Activated CD4-positive, alpha-beta T cell treated with anti-CD3 and anti-CD28 coated beads, Interleukin-2, amount 10 ng/mL, durations not matched to agents 7 days and 5 days (primary cell): ENCODE results near the gene SPRR5. TPM values are rescaled to one million over a fixed set of nuclear protein-coding genes. Genes with fewer than 3 reads are reported as not detected.

Experiments
- CTCF ChIA-PET: fragments of 350-600 bp; sonication (Branson Sonifier 250); formaldehyde crosslinking; loops from one replicate; lab custom pipeline; 2021; ENCODE audit warnings: antibody characterized with exemption; lab: Charles Lee
- POLR2A ChIA-PET: fragments of 350-600 bp; sonication (Branson Sonifier 250); formaldehyde crosslinking; loops from one replicate; lab custom pipeline; 2021; ENCODE audit warnings: antibody characterized with exemption; lab: Charles Lee
- DNase-seq: peaks from one replicate; pipeline ENCODE4 v3.0.0-alpha.2; 2020
- H3K27ac Mint-ChIP-seq: one replicate; pipeline ENCODE4 v1.8.0; 2021; ENCODE audit warnings: mild to moderate bottlenecking, moderate library complexity, mixed read lengths
- H3K27me3 Mint-ChIP-seq: one replicate; pipeline ENCODE4 v1.8.0; 2021; ENCODE audit warnings: mixed read lengths
- H3K36me3 Mint-ChIP-seq: one replicate; pipeline ENCODE4 v1.8.0; 2021; ENCODE audit warnings: low read depth, mixed read lengths
- H3K4me1 Mint-ChIP-seq: one replicate; pipeline ENCODE4 v1.8.0; 2021; ENCODE audit warnings: mixed read lengths
- H3K4me3 Mint-ChIP-seq: one replicate; pipeline ENCODE4 v1.8.0; 2021; ENCODE audit warnings: mild to moderate bottlenecking, moderate library complexity, mixed read lengths
- H3K9me3 Mint-ChIP-seq: one replicate; pipeline ENCODE4 v1.8.0; 2021; ENCODE audit warnings: mixed read lengths
- total RNA-seq, 2 experiments: library from RNA; stranded (reverse); gene quantifications; one replicate each; pipeline ENCODE4 v1.2.3, GENCODE V29; 2021

Gene SPRR5
- total RNA-seq, 2 experiments from 2014 or later = not detected

DNA sequence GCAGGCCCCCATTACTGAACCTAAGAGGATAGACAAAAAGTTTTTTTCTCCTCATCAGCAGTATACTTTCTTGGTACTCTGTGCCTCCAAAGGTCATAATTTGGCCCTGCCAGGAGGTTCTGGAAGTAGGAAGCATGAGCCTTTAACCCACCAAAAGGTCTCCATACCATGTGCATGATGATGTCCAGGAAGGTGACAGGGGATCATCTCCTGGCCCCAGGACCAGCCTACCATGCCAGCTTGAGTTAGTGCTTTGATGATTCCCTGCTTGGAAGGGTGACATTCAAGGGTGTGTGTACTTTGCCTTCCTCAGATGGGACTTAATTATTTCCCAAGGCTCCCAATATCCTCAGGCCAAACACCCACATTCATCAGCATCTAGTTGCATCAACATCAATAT is 30.6 kb downstream of the SPRR5 start:
- peaks cover 16% of the 10 kb centered on the region for H3K27me3 Mint-ChIP-seq
- no peak for DNase-seq
- no peaks in the 10 kb centered on the region for H3K36me3 Mint-ChIP-seq
- POLR2A ChIA-PET = no interaction called here
- no peaks in the 10 kb centered on the region for H3K4me1 Mint-ChIP-seq
- H3K9me3 Mint-ChIP-seq = no peaks in the 10 kb centered on the region
- no peak overlapping the region for H3K4me3 Mint-ChIP-seq
- no peak overlapping the region for H3K27ac Mint-ChIP-seq
- CTCF ChIA-PET = no interaction called here

DNA sequence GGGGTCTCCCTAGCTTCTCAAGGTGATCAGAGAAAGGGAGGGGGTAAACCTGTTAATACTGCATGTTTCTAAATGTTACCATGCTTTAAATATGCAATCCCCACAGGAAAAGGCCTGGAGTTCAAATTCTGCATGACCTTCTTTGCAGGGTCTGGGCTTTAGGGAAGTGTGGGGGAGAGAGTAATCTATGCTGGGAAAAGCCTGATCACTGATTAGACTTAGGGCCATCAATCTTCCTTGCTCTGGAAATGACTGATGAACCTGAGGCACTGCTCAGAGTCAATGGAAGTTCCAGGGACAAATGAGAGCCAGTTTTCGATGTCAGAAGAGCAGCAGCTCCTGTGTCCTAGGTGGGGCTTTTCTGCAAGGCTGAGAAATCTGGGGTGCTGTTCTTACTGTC is 33.7 kb downstream of the SPRR5 start:
- CTCF ChIA-PET = no interaction called here

DNA sequence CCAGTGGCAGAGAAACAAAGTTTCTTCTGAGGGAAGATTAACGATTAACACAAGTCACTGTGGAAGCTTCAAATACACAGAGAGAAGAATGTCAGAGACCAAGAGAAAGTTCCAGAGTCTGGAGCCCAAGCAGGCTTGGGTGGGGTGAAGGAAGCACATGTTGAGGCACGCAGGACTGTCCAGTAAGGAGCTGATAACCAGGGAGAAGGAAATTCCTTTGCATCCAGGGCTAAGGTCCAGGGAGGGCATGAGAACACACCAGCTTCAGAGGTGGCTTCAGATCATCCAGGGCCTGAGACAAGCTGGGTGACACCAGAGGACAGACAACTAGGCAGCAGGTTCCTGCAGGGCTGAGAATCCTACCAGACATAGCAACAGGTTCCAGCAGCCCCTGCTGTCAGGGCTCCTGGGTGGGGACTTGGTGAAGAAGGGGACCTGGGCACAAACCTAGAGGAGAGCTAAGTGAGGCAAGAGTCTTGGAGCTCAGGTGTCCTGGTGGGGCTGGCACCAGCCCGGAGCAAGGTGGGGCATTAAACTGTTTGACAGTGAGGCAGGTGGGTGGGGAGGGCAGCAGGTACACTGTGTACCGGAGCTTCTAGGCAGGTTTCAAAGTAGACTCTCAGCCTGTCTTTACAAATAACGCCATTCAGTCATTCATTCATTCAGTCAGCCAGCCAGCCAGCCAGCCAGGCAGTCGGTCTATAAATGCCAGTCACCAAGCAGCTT is 34.3 kb downstream of the SPRR5 start:
- ChIA-PET CTCF (no interaction called here), POLR2A (no interaction called here)
- Mint-ChIP-seq H3K9me3 (no peaks in the 10 kb centered on the region), H3K27me3 (peaks cover 26% of the 10 kb centered on the region), H3K4me3 (no peak overlapping the region), H3K4me1 (no peaks in the 10 kb centered on the region), H3K36me3 (no peaks in the 10 kb centered on the region), H3K27ac (no peak overlapping the region)
- no peak for DNase-seq

More for the DNA sequence above, 33.7 kb downstream of the SPRR5 start:
- DNase-seq = no peak
- H3K4me3 Mint-ChIP-seq = no peak overlapping the region
- H3K27me3 Mint-ChIP-seq = peaks cover 23% of the 10 kb centered on the region
- H3K4me1 Mint-ChIP-seq = no peaks in the 10 kb centered on the region
- POLR2A ChIA-PET = no interaction called here
- no peaks in the 10 kb centered on the region for H3K9me3 Mint-ChIP-seq
- no peaks in the 10 kb centered on the region for H3K36me3 Mint-ChIP-seq
- H3K27ac Mint-ChIP-seq = no peak overlapping the region

- no peak overlapping the region for H3K27ac Mint-ChIP-seq
- no peaks in the 10 kb centered on the region for H3K9me3 Mint-ChIP-seq
- H3K4me1 Mint-ChIP-seq = no peaks in the 10 kb centered on the region
- H3K4me3 Mint-ChIP-seq = no peak overlapping the region
- no peak for DNase-seq
- ChIA-PET CTCF (no interaction called here), POLR2A (no interaction called here)
- H3K27me3 Mint-ChIP-seq = peaks cover 25% of the 10 kb centered on the region
- no peaks in the 10 kb centered on the region for H3K36me3 Mint-ChIP-seq
Measured at GRCh38 chr1:152982076-152982475, 35.1 kb downstream of the SPRR5 start.

DNA sequence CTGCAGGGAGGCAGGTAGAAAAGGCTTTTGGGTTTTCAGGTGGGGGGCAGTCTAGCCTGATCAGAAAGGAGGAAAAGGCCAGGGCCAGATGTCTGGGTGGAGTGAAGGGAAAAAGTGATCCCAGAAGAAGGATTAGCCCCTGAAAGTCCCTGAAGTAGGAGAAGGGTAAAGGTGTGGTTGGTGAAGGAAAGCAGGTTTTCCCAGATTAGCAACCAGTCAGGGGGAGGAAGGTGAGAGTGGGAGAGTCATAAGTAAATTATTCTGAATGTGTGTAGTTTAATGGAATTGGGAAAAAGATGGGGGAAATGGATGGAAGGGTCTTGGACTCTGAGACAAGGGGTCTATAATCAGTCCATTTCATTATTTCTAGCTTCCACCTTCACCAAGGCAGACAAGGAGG is 36.2 kb downstream of the SPRR5 start:
- no peak for DNase-seq
- Mint-ChIP-seq H3K9me3 (no peaks in the 10 kb centered on the region), H3K36me3 (no peaks in the 10 kb centered on the region), H3K4me3 (no peak overlapping the region), H3K4me1 (no peaks in the 10 kb centered on the region), H3K27ac (no peak overlapping the region), H3K27me3 (peaks cover 33% of the 10 kb centered on the region)
- ChIA-PET POLR2A (no interaction called here), CTCF (no interaction called here)

GRCh38 chr1:152983743-152984142 is 36.7 kb downstream of the SPRR5 start, which contains the start of gene SPRR1A:
TSS of gene SPRR1A (plus strand) at chr1:152984081. CDS start at chr1:152985231, 1,150 bp downstream.
- Mint-ChIP-seq H3K27ac (no peak within 1 kb of the TSS), H3K36me3 (no peaks in the 10 kb centered on the region), H3K4me3 (no peak within 1 kb of the TSS), H3K9me3 (no peaks in the 10 kb centered on the region), H3K4me1 (no peaks in the 10 kb centered on the region), H3K27me3 (peaks cover 35% of the 10 kb centered on the region)
- ChIA-PET CTCF (no interaction called here), POLR2A (no interaction called here)
- no peak for DNase-seq

DNA sequence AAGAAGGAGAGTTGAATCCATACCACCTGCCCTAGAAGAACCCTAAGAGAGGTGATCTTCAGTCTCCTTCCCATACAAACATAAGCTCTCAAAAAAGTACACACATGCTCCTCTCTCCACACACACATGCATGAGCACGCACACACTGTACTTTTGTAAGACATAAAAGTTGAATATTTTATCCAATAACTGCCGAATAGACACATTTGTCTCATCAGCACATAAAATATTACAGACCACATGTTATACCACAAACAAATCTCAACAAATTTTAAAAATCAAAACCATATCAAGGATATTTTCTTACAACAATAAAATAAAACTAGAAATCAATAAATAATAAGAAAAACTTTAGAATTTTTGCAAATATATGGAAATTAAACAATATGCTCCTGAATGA is 39.6 kb downstream of the SPRR5 start:
- ChIA-PET CTCF (no interaction called here), POLR2A (no interaction called here)
- H3K27ac Mint-ChIP-seq = no peak overlapping the region
- peaks cover 36% of the 10 kb centered on the region for H3K27me3 Mint-ChIP-seq
- no peak for DNase-seq
- H3K9me3 Mint-ChIP-seq = no peaks in the 10 kb centered on the region
- no peak overlapping the region for H3K4me3 Mint-ChIP-seq
- no peaks in the 10 kb centered on the region for H3K36me3 Mint-ChIP-seq
- H3K4me1 Mint-ChIP-seq = no peaks in the 10 kb centered on the region

- POLR2A ChIA-PET = no interaction called here
- no peak overlapping the region for H3K4me3 Mint-ChIP-seq
- CTCF ChIA-PET = no interaction called here
Measured at GRCh38 chr1:152993186-152993585, 46.2 kb downstream of the SPRR5 start.

GRCh38 chr1:152995842-152996241 is 48.8 kb downstream of the SPRR5 start:
- DNase-seq = no peak
- Mint-ChIP-seq H3K27ac (no peak overlapping the region), H3K4me3 (no peak overlapping the region), H3K9me3 (no peaks in the 10 kb centered on the region), H3K36me3 (no peaks in the 10 kb centered on the region), H3K27me3 (peaks cover 21% of the 10 kb centered on the region), H3K4me1 (no peaks in the 10 kb centered on the region)
- ChIA-PET POLR2A (no interaction called here), CTCF (no interaction called here)

More at GRCh38 chr1:152993186-152993585, 46.2 kb downstream of the SPRR5 start:
- peaks cover 29% of the 10 kb centered on the region for H3K27me3 Mint-ChIP-seq
- no peak for DNase-seq
- no peaks in the 10 kb centered on the region for H3K4me1 Mint-ChIP-seq
- no peaks in the 10 kb centered on the region for H3K36me3 Mint-ChIP-seq
- no peak overlapping the region for H3K27ac Mint-ChIP-seq
- H3K9me3 Mint-ChIP-seq = no peaks in the 10 kb centered on the region

DNA sequence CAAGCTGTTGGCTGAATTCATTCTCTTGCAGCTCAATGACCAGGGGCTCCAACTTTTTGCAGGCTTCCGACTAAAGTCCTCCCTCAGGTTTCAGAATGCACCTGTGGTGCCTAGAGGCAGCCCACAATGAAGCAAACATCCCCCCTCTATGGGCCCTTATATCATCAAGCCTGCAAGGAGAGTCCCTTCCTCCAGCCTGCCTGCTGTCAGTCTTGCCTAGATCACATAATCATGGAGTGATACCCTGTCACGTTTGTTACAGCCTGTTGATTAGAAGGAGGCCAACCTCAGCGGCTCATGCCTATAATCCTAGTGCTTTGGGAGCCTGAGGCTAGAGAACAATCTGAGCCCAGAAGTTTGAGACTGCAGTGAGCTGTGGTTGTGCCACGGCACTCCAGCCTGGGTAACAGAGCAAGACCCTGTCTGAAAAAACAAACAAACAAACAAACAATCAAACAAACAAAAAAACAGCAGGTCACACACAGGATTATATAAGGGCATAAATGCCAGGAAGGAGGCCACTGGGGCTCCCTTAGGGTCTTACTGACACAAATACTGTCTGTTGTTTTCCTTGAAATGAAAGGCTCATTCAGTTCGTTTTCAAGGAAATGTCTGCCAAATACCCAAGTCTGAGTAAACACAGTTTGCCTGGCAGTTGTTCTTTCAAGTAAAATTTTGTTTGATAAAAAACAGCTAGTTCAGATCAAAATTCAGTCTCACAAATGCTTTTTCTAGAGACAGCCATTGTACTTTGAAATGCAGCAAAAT is 49.8 kb downstream of the SPRR5 start:
- no peaks in the 10 kb centered on the region for H3K9me3 Mint-ChIP-seq
- H3K27ac Mint-ChIP-seq = no peak overlapping the region
- H3K4me3 Mint-ChIP-seq = no peak overlapping the region
- DNase-seq = no peak
- H3K27me3 Mint-ChIP-seq = peaks cover 19% of the 10 kb centered on the region
- POLR2A ChIA-PET = no interaction called here
- CTCF ChIA-PET = no interaction called here
- H3K4me1 Mint-ChIP-seq = no peaks in the 10 kb centered on the region
- H3K36me3 Mint-ChIP-seq = no peaks in the 10 kb centered on the region

- no peak overlapping the region for H3K27ac Mint-ChIP-seq
- POLR2A ChIA-PET = no interaction called here
Measured at GRCh38 chr1:152997901-152998300, 50.9 kb downstream of the SPRR5 start.

DNA sequence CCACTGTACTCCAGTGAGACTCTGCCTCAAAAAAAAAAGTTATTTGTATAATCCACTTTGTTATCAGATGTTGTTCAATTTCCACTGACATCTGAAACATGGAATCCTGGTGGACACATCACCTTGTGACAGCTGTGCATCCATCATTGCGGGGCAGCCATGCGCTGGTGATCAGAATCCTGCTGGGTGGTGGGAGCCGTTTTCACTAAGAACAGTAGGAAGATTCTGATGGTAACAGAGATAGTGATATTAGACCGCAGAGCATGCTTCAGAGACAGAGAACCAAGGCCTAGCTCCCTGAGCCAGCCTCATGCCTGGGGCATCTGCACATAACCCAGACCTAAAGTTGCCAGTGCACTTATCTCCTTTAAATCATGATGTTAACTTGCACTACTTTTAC is 51.5 kb downstream of the SPRR5 start:
- H3K9me3 Mint-ChIP-seq = no peaks in the 10 kb centered on the region
- no peak overlapping the region for H3K27ac Mint-ChIP-seq
- no peak for DNase-seq
- H3K4me3 Mint-ChIP-seq = no peak overlapping the region
- H3K36me3 Mint-ChIP-seq = no peaks in the 10 kb centered on the region
- ChIA-PET CTCF (no interaction called here), POLR2A (no interaction called here)
- no peaks in the 10 kb centered on the region for H3K4me1 Mint-ChIP-seq
- peaks cover 19% of the 10 kb centered on the region for H3K27me3 Mint-ChIP-seq

More at GRCh38 chr1:152997901-152998300, 50.9 kb downstream of the SPRR5 start:
- Mint-ChIP-seq H3K4me3 (no peak overlapping the region), H3K4me1 (no peaks in the 10 kb centered on the region), H3K9me3 (no peaks in the 10 kb centered on the region), H3K27me3 (peaks cover 19% of the 10 kb centered on the region), H3K36me3 (no peaks in the 10 kb centered on the region)
- CTCF ChIA-PET = no interaction called here
- no peak for DNase-seq
